H1 (cell line): Measurements from ENCODE around the gene KCNH6. TPM values are rescaled to one million over a fixed set of nuclear protein-coding genes. Genes with fewer than 3 reads are reported as not detected.

Experiments
- RFX5 ChIP-seq: IDR thresholded peaks from 2 replicates; pipeline ENCODE4 v1.6.1; 2011; ENCODE audit warnings: low read depth, low read length, improper control_type of control experiment, borderline replicate concordance
- SP1 ChIP-seq: IDR thresholded peaks from 2 replicates; pipeline ENCODE4 v1.6.1; 2011; ENCODE audit warnings: low read depth, low read length
- polyA plus RNA-seq, 7 experiments: library from polyadenylated mRNA; depleted of rRNA in 3 of 7; stranded (reverse) in 5 of 7; unstranded in 2 of 7; fragments of >200 nt in 5 of 7; fragments of 200-250 nt in 2 of 7; gene quantifications; 1 replicate in 5 of 7; 2 replicates in 1 of 7; 4 replicates in 1 of 7; pipeline versions ENCODE4 v1.2.1 to v1.2.3, GENCODE V29; 2011 to 2013; ENCODE audit warnings: missing spikeins in 2 of 7, mixed read lengths in 2 of 7
- total RNA-seq: library from RNA; stranded (reverse); fragmentation: NEBNext Ultra II Directional; extraction: Animal tissue kit (Norgen Biotek cat#: 25700); gene quantifications from 2 replicates; pipeline ENCODE4 v1.2.1, GENCODE V29; 2021

The KCNH6 gene
- total and polyA plus RNA-seq, 2 of the 8 experiments (the other 6 are each of a cell fraction or from before 2014, with no cell fraction given), result 1.8 to 3.6 TPM

DNA sequence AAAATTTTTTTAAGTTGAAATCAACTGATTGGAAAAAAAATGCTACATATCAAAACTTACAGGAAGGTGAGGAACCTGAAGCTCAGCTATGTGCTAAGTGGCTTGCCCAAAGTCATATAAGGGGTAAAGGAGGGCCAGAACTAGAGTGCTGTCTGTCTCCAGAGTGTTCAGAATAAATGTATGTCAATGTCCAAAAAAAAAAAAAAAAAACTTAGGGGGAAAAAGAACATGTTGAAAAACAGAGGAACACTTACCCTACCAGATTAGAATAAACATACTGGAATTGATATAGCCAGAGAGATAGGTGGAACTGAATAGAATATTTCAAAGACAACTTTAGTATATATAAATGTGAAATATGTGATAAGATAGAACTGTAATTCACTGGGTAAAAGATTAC is 38.7 kb downstream of the KCNH6 start (continued):
- TF ChIP-seq SP1 (no peak), RFX5 (no peak)
